Measurements from ENCODE around the gene COL4A6. TPM values are rescaled to one million over a fixed set of nuclear protein-coding genes. Genes with fewer than 3 reads are reported as not detected.

COL4A6 gene
- total and polyA plus RNA-seq, 2 of the 4 experiments (the other 2 are of a cell fraction) = 0.36 to 0.74 TPM

- no peaks in the 10 kb centered on the region for H3K9me1 ChIP-seq (ENCODE audit: insufficient read depth, low read length)
- POLR2A ChIA-PET (ENCODE audit: unreplicated experiment) = no interaction called here
- peak; percentile 69 for ATAC-seq (ENCODE audit: low read depth)
- peak overlapping the region; percentile 47; the same call in 1 of the 2 replicates for H2BK20ac ChIP-seq (ENCODE audit: low read depth, low read length)
- peak overlapping the region; percentile 28; the same call in 1 of the 2 replicates for H3K9ac ChIP-seq (ENCODE audit: low read depth, low read length)
- H4K20me1 ChIP-seq (ENCODE audit: insufficient read depth, low read length) = no peaks in the 10 kb centered on the region
- H2AK5ac ChIP-seq (ENCODE audit: low read depth, low read length) = peak overlapping the region; percentile 20; the same call in 1 of the 2 replicates
- no peaks in the 10 kb centered on the region for H3K79me1 ChIP-seq (ENCODE audit: low read depth in 1 of 2, low read length in 2 of 2)
- CTCF ChIA-PET = interaction anchor here (0.9 kb wide), 1 partner anchor 13 kb away, joined by 3 read pairs; no protein-coding TSS in a partner anchor
- H3K27me3 ChIP-seq (ENCODE audit: control insufficient read depth, insufficient read depth, low read length) = no peaks in the 10 kb centered on the region; the same call in 1 of the 2 replicates
- H3K4me2 ChIP-seq (ENCODE audit: low read depth, low read length) = 0 out of 2 replicates have a peak overlapping the region, but pooled peaks have one; percentile 21
- H4K8ac ChIP-seq (ENCODE audit: low read depth in 2 of 2, low read length in 2 of 2) = peak overlapping the region; percentile 31 to 46; a peak in 1 of 4 replicates
- peak overlapping the region; percentile 87 for H2BK120ac ChIP-seq (ENCODE audit: low read depth, low read length)
- 0 out of 3 replicates have a peak overlapping the region, but pooled peaks have one; percentile 79 for H2BK15ac ChIP-seq (ENCODE audit: low read depth, low read length)
- H3K14ac ChIP-seq (replicated peaks; ENCODE audit: low read depth, low read length) = no peak overlapping the region
- no TSS peak for BruUV-seq (replicated peaks)
- H4K91ac ChIP-seq (ENCODE audit: insufficient read depth, low read depth, low read length) = peak overlapping the region; percentile 23
- peak overlapping the region; percentile 76 for H3K18ac ChIP-seq (ENCODE audit: low read depth, low read length)
- no peak overlapping the region for H2BK5ac ChIP-seq (ENCODE audit: low read depth, low read length, poor library complexity, severe bottlenecking)
- no peak overlapping the region for H2AK9ac ChIP-seq (replicated peaks; ENCODE audit: low read depth, low read length, poor library complexity)
- H2AFZ ChIP-seq (replicated peaks; ENCODE audit: low read length, poor library complexity) = peak overlapping the region; percentile 47
- H3K4me1 ChIP-seq (ENCODE audit: control insufficient read depth, insufficient read depth, low read length) = peaks cover 2% of the 10 kb centered on the region; the same call in 1 of the 2 replicates
- TF ChIP-seq FOS (IDR thresholded peaks at IDR 0.05; ENCODE audit: low read depth, low read length) (no peak), CHD1 (IDR thresholded peaks at IDR 0.05; ENCODE audit: low read depth, low read length) (no peak), MXI1 (IDR thresholded peaks at IDR 0.05; ENCODE audit: borderline replicate concordance, low read depth, low read length) (no peak), POLR2A (IDR thresholded peaks at IDR 0.05; ENCODE audit: low read depth, low read length) (no peak), RFX5 (IDR thresholded peaks at IDR 0.05; ENCODE audit: low read depth, low read length) (no peak), SMC3 (IDR thresholded peaks at IDR 0.05; ENCODE audit: low read depth, low read length) (no peak), ELK1 (IDR thresholded peaks at IDR 0.05; ENCODE audit: borderline replicate concordance, low read depth, low read length) (no peak), MAFK (IDR thresholded peaks at IDR 0.05; ENCODE audit: low read depth, low read length) (no peak), NFE2L2 (IDR thresholded peaks at IDR 0.05; ENCODE audit: low read depth, low read length) (no peak), RAD21 (IDR thresholded peaks at IDR 0.05; ENCODE audit: low read length) (no peak), BHLHE40 (IDR thresholded peaks at IDR 0.05; ENCODE audit: low read depth, low read length) (no peak), RCOR1 (IDR thresholded peaks at IDR 0.05; ENCODE audit: insufficient replicate concordance, low read length) (no peak), USF2 (IDR thresholded peaks at IDR 0.05; ENCODE audit: low read depth, low read length) (no peak), MAZ (IDR thresholded peaks at IDR 0.05; ENCODE audit: borderline replicate concordance, low read depth, low read length) (no peak), CTCF (conservative IDR thresholded peaks at IDR 0.05; ENCODE audit: low read depth, low read length) (no peak), CEBPB (IDR thresholded peaks at IDR 0.05; ENCODE audit: low read depth, low read length) (no peak)
- H3K56ac ChIP-seq (ENCODE audit: extremely low read depth, insufficient read depth, low read length) = peak overlapping the region; percentile 40; the same call in 1 of the 2 replicates
- H3K36me3 ChIP-seq (ENCODE audit: control insufficient read depth, insufficient read depth, low read length) = no peaks in the 10 kb centered on the region
- peak overlapping the region; percentile 59 for H4K5ac ChIP-seq (ENCODE audit: low read depth, low read length)
- DNase-seq = peak; percentile 46
- no CpG with 5 or more reads among the region's 2 CpGs for WGBS, 2 experiments (ENCODE audit: extremely low coverage in 2 of 2, insufficient read length in 1 of 2)
- intact Hi-C loops (cut with micrococcal nuclease) = no loop called here
- in situ Hi-C loops (cut with MboI; ENCODE audit: low sequenced_read_pairs) = no loop called here
- peak overlapping the region; percentile 85; the same call in 1 of the 2 replicates for H3K27ac ChIP-seq (ENCODE audit: insufficient read depth, low read length)
- H3K4ac ChIP-seq (ENCODE audit: low read depth, low read length) = peak overlapping the region; percentile 41
- dilution Hi-C loops (cut with HindIII; ENCODE audit: low sequenced_read_pairs, unreplicated experiment) = no loop called here
- no peak overlapping the region for H3K23ac ChIP-seq (ENCODE audit: low read depth, low read length)
- H3K9me3 ChIP-seq (ENCODE audit: control insufficient read depth, insufficient read depth, low read length) = no peaks in the 10 kb centered on the region
- no peak overlapping the region for H3K4me3 ChIP-seq (ENCODE audit: insufficient read depth, low read depth, low read length)
These were observed 139.1 kb downstream of the COL4A6 start for GRCh38 chrX:108299101-108299591.
